ENCODE data around the gene STXBP2.

The STXBP2 gene

GRCh38 chr19:7629347-7630054, 7.4 kb upstream of the STXBP2 start, which contains the start of the genes PET100 and XAB2:
PET100 (plus strand) TSS chr19:7629793; CDS start chr19:7629834, 41 bp downstream.
XAB2 (minus strand) TSS chr19:7629545; CDS start chr19:7629527, 18 bp downstream.
- no peak for TF ChIP-seq ZFX (IDR thresholded peaks at IDR 0.05; ENCODE audit: borderline replicate concordance)
- TF ChIP-seq CTCF (IDR thresholded peaks at IDR 0.05) = no peak
- peak within 1 kb of the TSS; percentile 55 for H3K27ac ChIP-seq

- TF ChIP-seq ZFX (IDR thresholded peaks at IDR 0.05; ENCODE audit: borderline replicate concordance) = no peak
- no peak for TF ChIP-seq CTCF (IDR thresholded peaks at IDR 0.05)
- H3K27ac ChIP-seq = no peak overlapping the region
These were observed 5.3 kb upstream of the STXBP2 start for GRCh38 chr19:7631577-7631976.

GRCh38 chr19:7632340-7633203, 4.3 kb upstream of the STXBP2 start:
- no peak overlapping the region for H3K27ac ChIP-seq
- TF ChIP-seq ZFX (IDR thresholded peaks at IDR 0.05; ENCODE audit: borderline replicate concordance) (no peak), CTCF (IDR thresholded peaks at IDR 0.05) (no peak)

GRCh38 chr19:7633698-7634097, 3.2 kb upstream of the STXBP2 start, which contains the start of gene PCP2:
PCP2 (minus strand) TSS chr19:7633719; CDS start chr19:7633457, 262 bp downstream.
- no peak within 1 kb of the TSS for H3K27ac ChIP-seq
- TF ChIP-seq CTCF (IDR thresholded peaks at IDR 0.05) (no peak), ZFX (IDR thresholded peaks at IDR 0.05; ENCODE audit: borderline replicate concordance) (no peak)

GRCh38 chr19:7635670-7636069, 1.2 kb upstream of the STXBP2 start:
- TF ChIP-seq ZFX (IDR thresholded peaks at IDR 0.05; ENCODE audit: borderline replicate concordance) (no peak), CTCF (IDR thresholded peaks at IDR 0.05) (no peak)

GRCh38 chr19:7636317-7636690, 606 bp upstream of the STXBP2 start:
- TF ChIP-seq ZFX (IDR thresholded peaks at IDR 0.05; ENCODE audit: borderline replicate concordance) = no peak
- TF ChIP-seq CTCF (IDR thresholded peaks at IDR 0.05) = no peak
- peak overlapping the region; percentile 71 for H3K27ac ChIP-seq

More at GRCh38 chr19:7635670-7636069, 1.2 kb upstream of the STXBP2 start:
- no peak overlapping the region; the same call in 1 of the 2 replicates for H3K27ac ChIP-seq

Measured in 22Rv1 (cell line).